PC-3 (cell line): ENCODE results near the gene AGTR1. TPM values are rescaled to one million over a fixed set of nuclear protein-coding genes. Genes with fewer than 3 reads are reported as not detected.

Source experiments
- ATAC-seq: fragments of 200-7000 bp; cut with Tn5 transposase; 2 replicates; pipeline ENCODE4 v1.9.1; 2020; ENCODE audit warnings: mild to moderate bottlenecking, moderate library complexity
- BruUV-seq: library from RNA; stranded (reverse); fragments of 400-500 nt; replicated peaks from 2 replicates; lab custom pipeline; 2021; lab: Mats Ljungman, UMichigan
- CTCF ChIA-PET: fragments of 300-600 bp; sonication (Branson Sonifier 250); formaldehyde crosslinking; loops from one replicate; lab custom pipeline; 2022; ENCODE audit warnings: antibody characterized with exemption; lab: Charles Lee
- POLR2A ChIA-PET: fragments of 300-600 bp; sonication (Branson Sonifier 250); formaldehyde crosslinking; loops from one replicate; lab custom pipeline; 2022; ENCODE audit warnings: antibody characterized with exemption; ENCODE audit not compliant: unreplicated experiment; lab: Charles Lee
- DNase-seq: peaks from one replicate; pipeline ENCODE4 v3.0.0-alpha.2; 2015
- H2AFZ ChIP-seq: fragments of 300-600 bp; sonication (generic); 2 replicates; pipeline ENCODE4 v1.6.0; 2016; ENCODE audit warnings: antibody characterized with exemption, low read length
- H3F3A ChIP-seq: fragments of 300-600 bp; sonication (generic); one replicate; pipeline ENCODE4 v1.6.0; 2017; ENCODE audit warnings: antibody characterized with exemption, low read length, control low read depth, mild to moderate bottlenecking; ENCODE audit not compliant: unreplicated experiment
- H3K27ac ChIP-seq: fragments of 300-600 bp; sonication (generic); 2 replicates; pipeline ENCODE4 v1.5.1; 2016; ENCODE audit warnings: mild to moderate bottlenecking, low read length
- H3K27me3 ChIP-seq: fragments of 300-600 bp; sonication (generic); 2 replicates; pipeline ENCODE4 v1.6.1; 2016; ENCODE audit warnings: low read length, mixed read lengths
- H3K36me3 ChIP-seq: fragments of 300-600 bp; sonication (generic); 2 replicates; pipeline ENCODE4 v1.6.1; 2016; ENCODE audit warnings: low read depth, mixed run types, low read length, mixed read lengths
- H3K4me1 ChIP-seq: fragments of 300-600 bp; sonication (generic); 2 replicates; pipeline ENCODE4 v1.5.1; 2016; ENCODE audit warnings: low read length; ENCODE audit not compliant: insufficient read depth
- H3K4me2 ChIP-seq: fragments of 300-600 bp; sonication (generic); 2 replicates; pipeline ENCODE4 v1.6.0; 2016; ENCODE audit warnings: low read length
- H3K4me3 ChIP-seq: fragments of 300-600 bp; sonication (generic); 2 replicates; pipeline ENCODE4 v1.5.1; 2016; ENCODE audit warnings: mild to moderate bottlenecking, low read length, mixed read lengths
- H3K79me2 ChIP-seq: fragments of 300-600 bp; sonication (generic); 2 replicates; pipeline ENCODE4 v1.6.1; 2017; ENCODE audit warnings: low read length, mixed read lengths
- H3K9ac ChIP-seq: fragments of 300-600 bp; sonication (generic); 2 replicates; pipeline ENCODE4 v1.6.0; 2016; ENCODE audit warnings: mild to moderate bottlenecking, low read length
- H3K9me2 ChIP-seq: fragments of 300-600 bp; sonication (generic); replicated peaks from 2 replicates; pipeline ENCODE4 v1.6.1; 2016; ENCODE audit warnings: mixed run types, low read length, mixed read lengths
- H3K9me3 ChIP-seq: fragments of 300-600 bp; sonication (generic); 2 replicates; pipeline ENCODE4 v1.6.1; 2016; ENCODE audit warnings: low read length, mixed read lengths
- H4K20me1 ChIP-seq: fragments of 300-600 bp; sonication (generic); 2 replicates; pipeline ENCODE4 v1.6.1; 2016; ENCODE audit warnings: low read length, mixed read lengths
- CTCF ChIP-seq: fragments of 300-600 bp; sonication (generic); conservative IDR thresholded peaks from 2 replicates; pipeline ENCODE4 v1.5.1; 2017; ENCODE audit warnings: antibody characterized with exemption, low read depth, mild to moderate bottlenecking, low read length
- EZH2 ChIP-seq: fragments of 300-600 bp; sonication (generic); IDR thresholded peaks from one replicate; pipeline ENCODE4 v1.6.1; 2017; ENCODE audit warnings: antibody characterized with exemption, mild to moderate bottlenecking, low read length; ENCODE audit not compliant: unreplicated experiment
- EZH2phosphoT487 ChIP-seq: fragments of 300-600 bp; sonication (generic); IDR thresholded peaks from 2 replicates; pipeline ENCODE4 v1.6.1; 2018; ENCODE audit warnings: mild to moderate bottlenecking, antibody characterized with exemption, low read length, borderline replicate concordance
- intact Hi-C: fragments of 100-400 bp; cut with micrococcal nuclease; formaldehyde crosslinking; loops from 2 replicates; pipeline ENCODE4 v1.9.0; 2023
- total RNA-seq: library from RNA; depleted of rRNA; stranded (reverse); fragments of >200 nt; gene quantifications from 2 replicates; pipeline ENCODE4 v1.2.3, GENCODE V29; 2014

AGTR1 gene
- total RNA-seq, 1 experiment from 2014 or later, result 0.15 TPM

GRCh38 chr3:148651549-148651948, 46.2 kb upstream of the AGTR1 start:
- TF ChIP-seq EZH2 (no peak), CTCF (no peak), EZH2phosphoT487 (no peak)
- H3K4me1 ChIP-seq, result no peaks in the 10 kb centered on the region
- ATAC-seq (no peak), DNase-seq (no peak)
- POLR2A ChIA-PET, result no interaction called here
- H2AFZ ChIP-seq, result no peak overlapping the region
- H4K20me1 ChIP-seq, result no peaks in the 10 kb centered on the region
- H3K27ac ChIP-seq, result no peak overlapping the region
- H3K79me2 ChIP-seq, result no peaks in the 10 kb centered on the region
- no peaks in the 10 kb centered on the region for H3K27me3 ChIP-seq
- H3K4me3 ChIP-seq, result no peak overlapping the region
- H3F3A ChIP-seq, result no peaks in the 10 kb centered on the region
- H3K4me2 ChIP-seq, result no peak overlapping the region
- H3K9me3 ChIP-seq, result no peaks in the 10 kb centered on the region
- no peak overlapping the region for H3K9ac ChIP-seq
- BruUV-seq, result no TSS peak
- CTCF ChIA-PET, result no interaction called here
- intact Hi-C loops, result no loop called here
- no peaks in the 10 kb centered on the region for H3K36me3 ChIP-seq
- no peaks in the 10 kb centered on the region for H3K9me2 ChIP-seq

GRCh38 chr3:148654433-148654832, 43.3 kb upstream of the AGTR1 start:
- H3K4me3 ChIP-seq, result no peak overlapping the region
- H3K79me2 ChIP-seq, result no peaks in the 10 kb centered on the region
- H4K20me1 ChIP-seq, result no peaks in the 10 kb centered on the region
- H3K36me3 ChIP-seq, result no peaks in the 10 kb centered on the region
- intact Hi-C loops, result no loop called here
- no peak overlapping the region for H2AFZ ChIP-seq
- H3F3A ChIP-seq, result no peaks in the 10 kb centered on the region
- no peak overlapping the region for H3K27ac ChIP-seq
- ATAC-seq, result no peak
- no peaks in the 10 kb centered on the region for H3K9me2 ChIP-seq
- no peaks in the 10 kb centered on the region for H3K4me1 ChIP-seq
- CTCF ChIA-PET, result no interaction called here
- no peak overlapping the region for H3K4me2 ChIP-seq
- H3K27me3 ChIP-seq, result peaks cover 12% of the 10 kb centered on the region; the same call in 1 of the 2 replicates
- POLR2A ChIA-PET, result no interaction called here
- no TSS peak for BruUV-seq
- no peaks in the 10 kb centered on the region for H3K9me3 ChIP-seq
- no peak overlapping the region for H3K9ac ChIP-seq
- no peak for TF ChIP-seq CTCF
- TF ChIP-seq EZH2, result no peak
- no peak for TF ChIP-seq EZH2phosphoT487
- no peak for DNase-seq

- Histone ChIP-seq H3K36me3 (no peaks in the 10 kb centered on the region), H3K27ac (no peak overlapping the region), H3K27me3 (peaks cover 24% of the 10 kb centered on the region; the same call in 1 of the 2 replicates), H3F3A (no peaks in the 10 kb centered on the region), H2AFZ (no peak overlapping the region), H3K4me1 (no peaks in the 10 kb centered on the region), H3K9me3 (no peaks in the 10 kb centered on the region), H3K79me2 (no peaks in the 10 kb centered on the region), H4K20me1 (no peaks in the 10 kb centered on the region), H3K9ac (no peak overlapping the region), H3K4me3 (no peak overlapping the region), H3K4me2 (no peak overlapping the region), H3K9me2 (no peaks in the 10 kb centered on the region)
- BruUV-seq, result no TSS peak
- TF ChIP-seq EZH2phosphoT487, result no peak
- TF ChIP-seq EZH2, result no peak
- TF ChIP-seq CTCF, result no peak
- DNase-seq (no peak), ATAC-seq (no peak)
- CTCF ChIA-PET, result no interaction called here
- POLR2A ChIA-PET, result no interaction called here
- intact Hi-C loops, result no loop called here
Measured at GRCh38 chr3:148657470-148657869, 40.2 kb upstream of the AGTR1 start.
